Panc1 (cell line): ENCODE results near the gene MTA3. TPM values are rescaled to one million over a fixed set of nuclear protein-coding genes. Genes with fewer than 3 reads are reported as not detected.

Experiments used
- ATAC-seq: fragments of 200-7000 bp; cut with Tn5 transposase; 2 replicates; pipeline ENCODE4 v1.9.1; 2020; ENCODE audit warnings: mild to moderate bottlenecking, moderate library complexity
- BruUV-seq: library from RNA; stranded (reverse); fragments of 400-500 nt; replicated peaks from 2 replicates; lab custom pipeline; 2021; lab: Mats Ljungman, UMichigan
- CTCF ChIA-PET: fragments of 300-600 bp; sonication (Branson Sonifier 250); formaldehyde crosslinking; loops from one replicate; lab custom pipeline; 2022; ENCODE audit warnings: antibody characterized with exemption; lab: Charles Lee
- POLR2A ChIA-PET: fragments of 300-600 bp; sonication (Branson Sonifier 250); formaldehyde crosslinking; loops from one replicate; lab custom pipeline; 2022; ENCODE audit warnings: antibody characterized with exemption; lab: Charles Lee
- DNase-seq: peaks from one replicate; pipeline ENCODE4 v3.0.0-alpha.2; 2010; ENCODE audit warnings: low read depth, low spot score
- H3K27ac ChIP-seq: 2 replicates; pipeline ENCODE4 v1.5.1; 2011; ENCODE audit warnings: mild to moderate bottlenecking, low read length, inconsistent platforms
- H3K27me3 ChIP-seq: fragments of 200-500 bp; sonication (Bioruptor generic); 2 replicates; pipeline ENCODE4 v1.6.0; 2014; ENCODE audit warnings: low read length, inconsistent platforms; ENCODE audit not compliant: control insufficient read depth, insufficient read depth
- H3K36me3 ChIP-seq: fragments of 200-500 bp; sonication (Bioruptor generic); 2 replicates; pipeline ENCODE4 v1.5.1; 2014; ENCODE audit warnings: inconsistent platforms, mild to moderate bottlenecking, low read length, moderate library complexity; ENCODE audit not compliant: control insufficient read depth, insufficient read depth
- H3K4me1 ChIP-seq: 2 replicates; pipeline ENCODE4 v1.5.1; 2011; ENCODE audit warnings: inconsistent platforms, mild to moderate bottlenecking, low read length, moderate library complexity; ENCODE audit not compliant: control insufficient read depth, insufficient read depth
- H3K4me3 ChIP-seq, 2 experiments: 2 replicates each; pipeline ENCODE4 v1.5.1; 2011 to 2012; ENCODE audit warnings: low read depth in 2 of 2, low read length in 2 of 2, mild to moderate bottlenecking in 2 of 2, inconsistent platforms in 1 of 2, moderate library complexity in 1 of 2
- H3K9me3 ChIP-seq: fragments of 200-500 bp; sonication (Bioruptor generic); 2 replicates; pipeline ENCODE4 v1.5.1; 2014; ENCODE audit warnings: low read depth, mild to moderate bottlenecking, inconsistent platforms, low read length, moderate library complexity; ENCODE audit not compliant: control insufficient read depth, insufficient read depth
- CTCF ChIP-seq: fragments of 450-650 bp; IDR thresholded peaks from 2 replicates; pipeline ENCODE4 v1.5.1; 2017; ENCODE audit warnings: mild to moderate bottlenecking
- POLR2AphosphoS5 ChIP-seq: IDR thresholded peaks from 2 replicates; pipeline ENCODE4 v1.6.1; 2012; ENCODE audit warnings: mild to moderate bottlenecking, low read depth, low read length, moderate library complexity
- REST ChIP-seq, 2 experiments: IDR thresholded peaks; 2 replicates each; pipeline ENCODE4 v1.6.1; 2011 to 2012; ENCODE audit warnings: low read depth in 2 of 2, control low read depth in 1 of 2, low read length in 1 of 2, mild to moderate bottlenecking in 1 of 2, moderate library complexity in 1 of 2; ENCODE audit not compliant: insufficient read depth in 1 of 2
- SIN3A ChIP-seq: IDR thresholded peaks from 2 replicates; pipeline ENCODE4 v1.6.1; 2012; ENCODE audit warnings: low read depth, mild to moderate bottlenecking, low read length, moderate library complexity, borderline replicate concordance; ENCODE audit not compliant: insufficient read depth
- TCF7L2 ChIP-seq: IDR thresholded peaks from 2 replicates; pipeline ENCODE4 v1.6.1; 2011; ENCODE audit warnings: mild to moderate bottlenecking, low read depth, low read length, inconsistent platforms
- in situ Hi-C: cut with HindIII; loops from 2 replicates; pipeline ENCODE4 v1.10.0; 2016; ENCODE audit warnings: low sequenced_read_pairs, low pct_unique_long_range_greater_than_20kb
- intact Hi-C: fragments of 100-400 bp; cut with micrococcal nuclease; formaldehyde crosslinking; loops from one replicate; pipeline ENCODE4 v1.10.0; 2022; ENCODE audit not compliant: unreplicated experiment
- total RNA-seq: library from RNA; stranded (reverse); gene quantifications from one replicate; pipeline ENCODE4 v1.2.1, GENCODE V29; 2021; ENCODE audit not compliant: unreplicated experiment

Gene MTA3
- total RNA-seq, 1 experiment from 2014 or later = 65.6 TPM

GRCh38 chr2:42653039-42653438 lies 84.6 kb downstream of the MTA3 start:
- no peak for TF ChIP-seq REST (IDR thresholded peaks at IDR 0.05; ENCODE audit: insufficient read depth in 1 of 2, low read depth in 2 of 2, low read length in 1 of 2)
- TF ChIP-seq POLR2AphosphoS5 = no peak
- TF ChIP-seq SIN3A = no peak
- TF ChIP-seq TCF7L2 = no peak
- TF ChIP-seq CTCF = no peak
- H3K27me3 ChIP-seq = no peaks in the 10 kb centered on the region
- H3K4me1 ChIP-seq = no peaks in the 10 kb centered on the region
- no peaks in the 10 kb centered on the region for H3K9me3 ChIP-seq
- no TSS peak for BruUV-seq
- peaks cover 2% of the 10 kb centered on the region; the same call in 1 of the 2 replicates for H3K36me3 ChIP-seq
- H3K4me3 ChIP-seq = no peak overlapping the region
- DNase-seq (no peak), ATAC-seq (no peak)
- intact Hi-C loops = no loop called here
- POLR2A ChIA-PET = no interaction called here
- CTCF ChIA-PET = interaction anchor here (0.6 kb wide), 1 partner anchor 808 kb away, joined by 3 read pairs; no protein-coding TSS in a partner anchor
- H3K27ac ChIP-seq = no peak overlapping the region
- in situ Hi-C loops = no loop called here

- intact Hi-C loops (no loop called here), in situ Hi-C loops (no loop called here)
- ChIA-PET POLR2A (no interaction called here), CTCF (no interaction called here)
- Histone ChIP-seq H3K4me1 (no peaks in the 10 kb centered on the region), H3K36me3 (peaks cover 2% of the 10 kb centered on the region; the same call in 1 of the 2 replicates), H3K9me3 (no peaks in the 10 kb centered on the region), H3K27ac (no peak overlapping the region), H3K27me3 (no peaks in the 10 kb centered on the region), H3K4me3 (no peak overlapping the region)
- no TSS peak for BruUV-seq
- TF ChIP-seq POLR2AphosphoS5 = no peak
- TF ChIP-seq CTCF = no peak
- TF ChIP-seq REST (IDR thresholded peaks at IDR 0.05; ENCODE audit: insufficient read depth in 1 of 2, low read depth in 2 of 2, low read length in 1 of 2) = no peak
- TF ChIP-seq SIN3A = no peak
- TF ChIP-seq TCF7L2 = no peak
- ATAC-seq = no peak
- no peak for DNase-seq
Measured at GRCh38 chr2:42653908-42654445, 85.5 kb downstream of the MTA3 start.
